Measurements from ENCODE around the gene HOXB2. TPM values are rescaled to one million over a fixed set of nuclear protein-coding genes. Genes with fewer than 3 reads are reported as not detected.
"Not testable (repeated sequence)": the region's sequence is repeated elsewhere in the genome, so short reads cannot be mapped to it uniquely, and the experiment has no call there.

The HOXB2 gene
- polyA plus RNA-seq, 4 donors, result 42.3 to 63.0 (median 53.9) TPM

GRCh38 chr17:48526608-48527546 is 18.0 kb downstream of the HOXB2 start:
- no peak for DNase-seq (ENCODE audit: low read depth in 4 of 4, low spot score in 2 of 4)

GRCh38 chr17:48523010-48523409 is 21.9 kb downstream of the HOXB2 start:
- no peak for DNase-seq (ENCODE audit: low read depth in 4 of 4, low spot score in 2 of 4)

GRCh38 chr17:48522031-48522653 is 22.8 kb downstream of the HOXB2 start:
- DNase-seq (ENCODE audit: low read depth in 4 of 4, low spot score in 2 of 4), result peak in 1 of 4 donors; percentile 85

GRCh38 chr17:48520631-48521079 is 24.3 kb downstream of the HOXB2 start:
- no peak for DNase-seq (ENCODE audit: low read depth in 4 of 4, low spot score in 2 of 4)

GRCh38 chr17:48519427-48519826 is 25.5 kb downstream of the HOXB2 start:
- no peak for DNase-seq (ENCODE audit: low read depth in 4 of 4, low spot score in 2 of 4)

GRCh38 chr17:48517478-48517877 is 27.4 kb downstream of the HOXB2 start:
- no peak for DNase-seq (ENCODE audit: low read depth in 4 of 4, low spot score in 2 of 4)

- DNase-seq (ENCODE audit: low read depth in 4 of 4, low spot score in 2 of 4), result no peak
Observed at GRCh38 chr17:48515925-48516900, 28.7 kb downstream of the HOXB2 start.

- DNase-seq (ENCODE audit: low read depth in 4 of 4, low spot score in 2 of 4), result no peak
Observed at GRCh38 chr17:48514477-48514876, 30.4 kb downstream of the HOXB2 start.

- no peak for DNase-seq (ENCODE audit: low read depth in 4 of 4, low spot score in 2 of 4)
Observed at GRCh38 chr17:48513666-48514455, 31.0 kb downstream of the HOXB2 start.

- DNase-seq (ENCODE audit: low read depth in 4 of 4, low spot score in 2 of 4), result no peak
Observed at GRCh38 chr17:48513097-48513496, 31.8 kb downstream of the HOXB2 start.

GRCh38 chr17:48510761-48511604 is 33.9 kb downstream of the HOXB2 start:
- no peak for DNase-seq (ENCODE audit: low read depth in 4 of 4, low spot score in 2 of 4)

GRCh38 chr17:48510381-48510760 is 34.5 kb downstream of the HOXB2 start:
- DNase-seq (ENCODE audit: low read depth in 4 of 4, low spot score in 2 of 4), result no peak

GRCh38 chr17:48509708-48510107 is 35.2 kb downstream of the HOXB2 start:
- DNase-seq (ENCODE audit: low read depth in 4 of 4, low spot score in 2 of 4), result not testable (repeated sequence)

- DNase-seq (ENCODE audit: low read depth in 4 of 4, low spot score in 2 of 4), result no peak
Observed at GRCh38 chr17:48506246-48506645, 38.7 kb downstream of the HOXB2 start.

- no peak for DNase-seq (ENCODE audit: low read depth in 4 of 4, low spot score in 2 of 4)
Observed at GRCh38 chr17:48505788-48506187, 39.1 kb downstream of the HOXB2 start.

- DNase-seq (ENCODE audit: low read depth in 4 of 4, low spot score in 2 of 4), result no peak
Observed at GRCh38 chr17:48504953-48505352, 40.0 kb downstream of the HOXB2 start.

- DNase-seq (ENCODE audit: low read depth in 4 of 4, low spot score in 2 of 4), result no peak
Observed at GRCh38 chr17:48503747-48504146, 41.2 kb downstream of the HOXB2 start.

GRCh38 chr17:48502901-48503300 is 42.0 kb downstream of the HOXB2 start:
- DNase-seq (ENCODE audit: low read depth in 4 of 4, low spot score in 2 of 4), result no peak

GRCh38 chr17:48502312-48502711 is 42.6 kb downstream of the HOXB2 start:
- DNase-seq (ENCODE audit: low read depth in 4 of 4, low spot score in 2 of 4), result no peak
